ENCODE data around the gene ZRSR2.

DNA sequence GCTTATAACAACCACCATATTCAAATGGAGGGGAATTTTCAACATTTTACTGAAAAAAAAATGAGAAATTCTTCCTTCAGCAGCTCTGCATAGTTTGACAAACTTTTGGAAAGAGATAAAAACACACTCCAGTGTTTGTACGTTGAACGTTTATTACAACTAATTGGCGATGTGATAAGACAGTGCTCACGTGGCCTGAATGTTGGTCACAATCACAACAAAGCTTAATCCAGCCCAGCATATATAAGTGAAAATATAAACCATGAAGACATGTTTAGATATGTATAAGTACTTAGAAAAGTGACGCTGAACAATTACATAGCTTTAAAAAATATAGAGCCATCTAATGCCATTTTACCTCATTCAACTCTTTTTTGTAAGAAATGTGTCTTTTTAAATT lies 35.7 kb downstream of the ZRSR2 start:
- TF ChIP-seq TCF7 (IDR thresholded peaks at IDR 0.05; ENCODE audit: borderline replicate concordance), result no peak
- no peak for TF ChIP-seq SP2 (IDR thresholded peaks at IDR 0.05; ENCODE audit: extremely low read depth, low read depth, low read length, poor library complexity, severe bottlenecking)
- no peak for TF ChIP-seq TCF3 (CRISPR knock-in tag; IDR thresholded peaks at IDR 0.05)
- TF ChIP-seq THRAP3 (IDR thresholded peaks at IDR 0.05; ENCODE audit: borderline replicate concordance), result no peak
- no peak for TF ChIP-seq GABPA (tag; conservative IDR thresholded peaks at IDR 0.05; ENCODE audit: low read depth)
- TF ChIP-seq MED1 (CRISPR knock-in tag; IDR thresholded peaks at IDR 0.05; ENCODE audit: borderline replicate concordance), result no peak
- TF ChIP-seq, protein P1, sequence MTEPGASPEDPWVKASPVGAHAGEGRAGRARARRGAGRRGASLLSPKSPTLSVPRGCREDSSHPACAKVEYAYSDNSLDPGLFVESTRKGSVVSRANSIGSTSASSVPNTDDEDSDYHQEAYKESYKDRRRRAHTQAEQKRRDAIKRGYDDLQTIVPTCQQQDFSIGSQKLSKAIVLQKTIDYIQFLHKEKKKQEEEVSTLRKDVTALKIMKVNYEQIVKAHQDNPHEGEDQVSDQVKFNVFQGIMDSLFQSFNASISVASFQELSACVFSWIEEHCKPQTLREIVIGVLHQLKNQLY (CRISPR knock-in tag; conservative IDR thresholded peaks at IDR 0.05), result no peak
- TF ChIP-seq ARNT (IDR thresholded peaks at IDR 0.05), result no peak
- TF ChIP-seq, protein P2, sequence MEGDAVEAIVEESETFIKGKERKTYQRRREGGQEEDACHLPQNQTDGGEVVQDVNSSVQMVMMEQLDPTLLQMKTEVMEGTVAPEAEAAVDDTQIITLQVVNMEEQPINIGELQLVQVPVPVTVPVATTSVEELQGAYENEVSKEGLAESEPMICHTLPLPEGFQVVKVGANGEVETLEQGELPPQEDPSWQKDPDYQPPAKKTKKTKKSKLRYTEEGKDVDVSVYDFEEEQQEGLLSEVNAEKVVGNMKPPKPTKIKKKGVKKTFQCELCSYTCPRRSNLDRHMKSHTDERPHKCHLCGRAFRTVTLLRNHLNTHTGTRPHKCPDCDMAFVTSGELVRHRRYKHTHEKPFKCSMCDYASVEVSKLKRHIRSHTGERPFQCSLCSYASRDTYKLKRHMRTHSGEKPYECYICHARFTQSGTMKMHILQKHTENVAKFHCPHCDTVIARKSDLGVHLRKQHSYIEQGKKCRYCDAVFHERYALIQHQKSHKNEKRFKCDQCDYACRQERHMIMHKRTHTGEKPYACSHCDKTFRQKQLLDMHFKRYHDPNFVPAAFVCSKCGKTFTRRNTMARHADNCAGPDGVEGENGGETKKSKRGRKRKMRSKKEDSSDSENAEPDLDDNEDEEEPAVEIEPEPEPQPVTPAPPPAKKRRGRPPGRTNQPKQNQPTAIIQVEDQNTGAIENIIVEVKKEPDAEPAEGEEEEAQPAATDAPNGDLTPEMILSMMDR (IDR thresholded peaks at IDR 0.05 in 2 of 3, conservative IDR thresholded peaks at IDR 0.05 in 1 of 3; ENCODE audit: insufficient read depth in 2 of 3, low read depth in 1 of 3, low read length in 3 of 3), result no peak
- no peak for TF ChIP-seq ZNF134 (CRISPR knock-in tag; conservative IDR thresholded peaks at IDR 0.05)
- TF ChIP-seq POLR2AphosphoS2 (IDR thresholded peaks at IDR 0.05; ENCODE audit: low read length), result no peak
